GM18907 (cell line): Measurements from ENCODE around the gene ZFP91.
"Not testable (repeated sequence)": the region's sequence is repeated elsewhere in the genome, so short reads cannot be mapped to it uniquely, and the experiment has no call there.

Experiments
- ATAC-seq: cut with Tn5 transposase; IDR thresholded peaks from one replicate; pipeline ENCODE4 v1.9.1; 2021; ENCODE audit warnings: mild to moderate bottlenecking, moderate library complexity; ENCODE audit not compliant: unreplicated experiment

The ZFP91 gene, protein sequence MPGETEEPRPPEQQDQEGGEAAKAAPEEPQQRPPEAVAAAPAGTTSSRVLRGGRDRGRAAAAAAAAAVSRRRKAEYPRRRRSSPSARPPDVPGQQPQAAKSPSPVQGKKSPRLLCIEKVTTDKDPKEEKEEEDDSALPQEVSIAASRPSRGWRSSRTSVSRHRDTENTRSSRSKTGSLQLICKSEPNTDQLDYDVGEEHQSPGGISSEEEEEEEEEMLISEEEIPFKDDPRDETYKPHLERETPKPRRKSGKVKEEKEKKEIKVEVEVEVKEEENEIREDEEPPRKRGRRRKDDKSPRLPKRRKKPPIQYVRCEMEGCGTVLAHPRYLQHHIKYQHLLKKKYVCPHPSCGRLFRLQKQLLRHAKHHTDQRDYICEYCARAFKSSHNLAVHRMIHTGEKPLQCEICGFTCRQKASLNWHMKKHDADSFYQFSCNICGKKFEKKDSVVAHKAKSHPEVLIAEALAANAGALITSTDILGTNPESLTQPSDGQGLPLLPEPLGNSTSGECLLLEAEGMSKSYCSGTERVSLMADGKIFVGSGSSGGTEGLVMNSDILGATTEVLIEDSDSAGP

DNA sequence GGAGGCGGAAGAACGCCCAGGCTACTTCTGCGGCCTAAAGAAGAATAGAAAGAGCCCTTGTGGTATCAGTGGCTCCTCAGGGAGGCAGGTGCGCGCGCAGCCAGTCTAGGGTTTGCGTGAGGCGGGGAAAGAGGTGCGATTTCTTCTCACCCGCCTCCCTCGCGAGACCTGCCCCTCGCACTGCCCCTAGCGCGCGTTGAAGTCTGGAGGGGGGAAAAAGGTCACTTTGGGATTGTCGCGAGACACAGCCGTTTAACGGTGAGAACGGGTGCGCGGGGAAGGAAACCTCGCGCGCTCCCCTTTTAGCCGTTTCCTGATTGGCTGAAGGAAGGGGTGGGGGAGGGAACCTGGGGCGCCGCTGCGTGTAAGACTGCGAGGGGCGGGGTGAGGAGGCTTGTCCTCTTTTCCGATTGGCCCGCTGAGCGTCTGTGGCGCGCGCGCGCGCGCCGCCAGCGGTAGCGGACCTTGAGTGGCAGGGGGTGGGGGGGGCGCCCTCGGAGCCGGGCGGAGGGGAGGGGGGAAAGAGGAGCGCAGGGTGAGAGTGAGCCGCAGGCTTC, at the start of gene ZFP91:
ZFP91 (plus strand) TSS at position 429 of the 557 bp plus-strand sequence. CDS start 219 bp downstream, outside the sequence.
- ATAC-seq, result peak; percentile 37

DNA sequence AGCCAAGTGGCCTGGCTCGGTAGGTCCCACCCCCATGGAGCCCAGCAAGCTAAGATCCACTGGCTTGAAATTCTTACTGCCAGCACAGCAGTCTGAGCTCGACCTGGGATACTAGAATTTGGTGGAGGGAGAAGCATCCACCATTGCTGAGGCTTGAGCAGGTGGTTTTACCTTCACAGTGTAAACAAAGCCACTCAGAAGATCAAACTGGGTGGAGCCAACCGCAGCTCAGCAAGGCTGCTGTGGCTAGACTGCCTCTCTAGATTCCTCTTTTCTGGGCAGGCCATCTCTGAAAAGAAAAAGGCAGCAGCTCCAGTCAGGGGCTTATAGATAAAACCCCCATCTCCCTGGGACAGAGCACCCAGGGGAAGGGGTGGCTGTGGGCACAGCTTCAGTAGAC, 48.6 kb upstream of the ZFP91 start:
- ATAC-seq, result no peak

DNA sequence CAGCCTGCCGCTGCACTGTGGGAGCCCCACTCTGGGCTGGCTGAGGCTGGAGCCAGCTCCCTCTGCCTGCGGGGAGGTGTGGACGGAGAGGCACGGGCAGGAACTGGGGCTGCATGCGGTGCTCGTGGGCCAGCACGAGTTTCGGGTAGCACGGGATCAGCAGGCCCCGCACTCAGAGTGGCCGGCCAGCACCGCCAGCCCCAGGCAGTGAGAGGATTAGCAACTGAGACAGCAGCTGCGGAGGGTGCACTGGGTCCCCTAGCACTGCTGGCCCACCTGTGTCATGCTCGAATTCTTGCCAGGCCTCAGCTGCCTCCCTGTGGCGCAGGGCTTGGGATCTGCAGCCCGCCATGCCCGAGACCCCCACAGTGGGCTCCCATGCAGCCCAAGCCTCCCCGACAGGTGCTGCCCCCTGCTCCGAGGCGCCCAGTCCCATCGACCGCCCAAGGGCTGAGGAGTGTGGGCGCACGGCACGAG, 47.0 kb upstream of the ZFP91 start:
- no peak for ATAC-seq

DNA sequence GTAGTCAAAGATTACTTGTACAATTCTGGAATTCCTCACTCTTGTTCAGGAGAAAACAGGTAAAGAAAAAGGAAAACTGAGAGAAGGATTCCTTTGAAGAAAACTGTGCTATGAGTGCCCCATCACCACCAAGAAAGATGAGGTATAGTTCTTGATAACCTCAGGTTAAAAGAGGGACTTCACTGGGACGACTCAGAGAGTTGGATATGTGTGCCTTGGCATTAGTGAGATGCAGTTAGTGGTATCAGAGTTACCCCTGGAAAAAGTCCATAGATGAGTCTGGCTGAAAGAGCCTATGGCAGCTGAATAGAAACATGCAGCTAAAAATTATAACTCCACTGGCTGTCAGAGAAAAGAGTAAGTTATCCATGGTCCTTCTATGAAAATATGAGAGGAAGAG, 32.0 kb upstream of the ZFP91 start:
- no peak for ATAC-seq

DNA sequence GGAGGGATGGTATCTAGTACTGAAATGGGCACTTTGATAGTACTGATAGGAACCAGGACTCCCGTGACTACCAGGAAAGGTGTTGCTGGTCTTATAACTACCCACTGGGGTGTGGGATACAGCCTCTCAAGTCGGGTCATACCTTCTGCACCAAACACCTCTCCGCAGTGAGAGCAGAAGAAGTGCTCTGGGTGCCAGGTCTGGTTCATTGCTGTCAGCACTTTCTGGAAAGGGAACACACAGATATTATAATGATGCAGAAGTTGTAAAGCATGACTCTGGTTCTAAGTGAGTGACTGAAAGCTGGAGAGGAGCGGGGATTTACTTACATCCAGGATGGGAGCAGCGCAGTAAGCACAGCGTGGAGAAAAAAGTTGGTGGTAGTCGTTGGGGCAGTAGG, 29.2 kb upstream of the ZFP91 start:
- ATAC-seq, result no peak

DNA sequence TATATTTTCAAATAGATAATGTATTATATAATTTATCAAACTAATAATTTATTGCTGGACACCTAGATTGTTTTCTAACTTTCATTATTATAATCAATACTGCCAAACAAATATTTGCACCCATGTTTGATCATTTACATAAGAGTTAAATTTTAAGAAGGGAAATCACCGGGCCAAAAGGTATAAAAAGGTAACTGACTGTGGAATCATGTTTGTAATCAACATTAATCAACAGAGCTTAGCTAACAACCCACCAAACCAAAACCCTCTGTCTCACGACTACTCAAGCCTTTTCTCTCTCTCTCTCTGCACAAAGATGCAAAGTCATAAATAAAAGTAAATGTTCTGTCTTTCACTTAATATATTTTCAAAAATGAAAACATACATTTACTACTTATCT, 18.0 kb upstream of the ZFP91 start:
- ATAC-seq, result no peak

DNA sequence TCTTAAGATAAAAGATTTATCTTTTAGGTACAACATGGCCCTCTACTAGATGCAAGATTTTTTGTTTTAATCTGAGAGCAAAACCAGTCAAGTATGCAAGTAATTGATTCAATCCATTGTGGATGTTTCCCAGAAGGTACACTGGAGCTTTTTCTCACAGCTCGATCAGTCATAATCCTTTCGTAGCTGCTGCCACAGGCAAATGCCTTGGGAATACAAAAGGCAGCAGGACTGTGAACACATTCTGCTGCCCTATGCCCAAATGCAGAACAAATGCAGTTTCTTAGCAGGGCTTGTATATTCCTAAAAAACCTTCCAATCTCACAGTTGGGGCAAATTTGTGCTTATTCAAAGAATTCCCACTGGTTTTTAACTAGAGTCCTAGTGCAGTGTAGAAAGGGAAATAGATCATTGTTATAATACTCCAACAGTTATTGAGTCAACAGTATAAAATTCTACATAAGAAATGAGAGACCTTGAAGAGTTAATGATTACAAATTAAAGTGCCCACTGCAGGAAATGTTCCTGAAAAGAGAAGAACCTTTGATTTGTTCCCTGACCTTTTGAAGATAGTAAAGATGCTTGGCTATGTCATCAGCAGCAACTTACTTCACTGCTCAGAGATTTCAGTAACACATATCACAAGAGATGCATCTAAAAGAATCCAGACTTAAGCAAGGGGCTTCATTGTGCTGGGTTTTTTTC, 17.3 kb upstream of the ZFP91 start:
- ATAC-seq, result no peak

DNA sequence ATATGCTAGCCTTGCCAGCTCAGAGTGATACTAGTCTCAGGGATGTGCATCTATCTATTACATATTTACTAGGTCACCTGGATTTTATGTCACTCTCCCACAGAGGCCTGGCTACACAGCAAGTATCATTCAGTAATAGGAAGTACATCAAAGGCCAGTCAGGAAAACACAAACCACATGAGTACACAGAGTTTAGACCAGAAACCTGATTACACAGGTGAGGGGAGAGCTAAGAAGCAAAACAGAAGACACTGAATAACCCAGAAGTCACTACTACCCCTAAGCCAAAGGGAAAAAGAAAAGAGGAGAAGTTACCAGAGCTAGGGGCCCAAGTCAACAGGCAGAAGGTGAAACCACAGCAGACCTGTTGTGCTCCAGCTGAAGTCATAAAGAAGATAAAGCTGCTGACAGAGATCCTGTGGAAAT, 16.5 kb upstream of the ZFP91 start:
- ATAC-seq, result peak; percentile 93

DNA sequence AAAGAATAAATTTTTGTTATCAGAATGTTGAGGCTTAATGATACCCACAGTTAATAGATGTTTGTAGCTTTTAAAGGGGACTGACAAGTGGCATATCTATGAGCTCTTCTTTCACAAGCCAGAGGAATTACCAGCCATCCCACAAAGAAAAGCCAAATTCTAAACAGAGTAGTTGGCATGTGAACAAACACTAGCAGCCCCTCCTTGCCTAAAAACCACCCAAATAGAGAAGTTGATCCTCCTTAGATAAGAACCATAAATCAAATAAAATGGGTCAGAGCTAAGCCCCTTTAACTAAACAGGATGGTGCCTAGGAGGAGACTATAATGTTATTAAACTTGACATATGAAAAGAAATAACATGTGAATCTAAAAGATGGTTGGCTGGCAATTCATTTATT, 14.6 kb upstream of the ZFP91 start:
- no peak for ATAC-seq

DNA sequence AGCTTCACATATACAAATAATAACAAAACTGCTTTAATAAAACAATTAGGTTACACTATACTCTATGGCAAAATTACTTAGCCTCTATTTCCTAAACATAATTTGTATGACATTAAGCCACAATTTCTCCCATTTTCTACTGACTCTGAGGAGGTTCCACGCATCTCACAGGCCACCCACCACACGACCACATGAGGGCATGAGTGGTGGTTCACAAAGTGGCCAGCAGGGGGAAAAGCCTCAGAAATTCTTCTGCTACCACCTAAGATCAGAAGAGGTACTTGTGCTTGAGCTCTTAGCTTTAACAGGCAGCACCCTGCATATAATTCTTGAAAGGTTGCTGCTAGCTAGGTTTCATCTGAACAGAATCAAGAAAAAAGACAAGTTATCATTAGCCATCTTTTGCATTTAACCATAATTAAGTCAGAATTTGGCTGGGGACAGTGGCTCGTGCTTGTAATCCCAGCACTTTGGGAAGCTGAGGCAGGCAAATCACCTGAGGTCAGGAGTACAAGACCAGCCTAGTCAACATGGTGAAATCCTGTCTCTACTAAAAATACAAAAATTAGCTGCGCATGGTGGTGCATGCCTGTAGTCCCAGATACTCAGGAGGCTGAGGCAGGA, 10.9 kb upstream of the ZFP91 start:
- peak; percentile 90 for ATAC-seq

DNA sequence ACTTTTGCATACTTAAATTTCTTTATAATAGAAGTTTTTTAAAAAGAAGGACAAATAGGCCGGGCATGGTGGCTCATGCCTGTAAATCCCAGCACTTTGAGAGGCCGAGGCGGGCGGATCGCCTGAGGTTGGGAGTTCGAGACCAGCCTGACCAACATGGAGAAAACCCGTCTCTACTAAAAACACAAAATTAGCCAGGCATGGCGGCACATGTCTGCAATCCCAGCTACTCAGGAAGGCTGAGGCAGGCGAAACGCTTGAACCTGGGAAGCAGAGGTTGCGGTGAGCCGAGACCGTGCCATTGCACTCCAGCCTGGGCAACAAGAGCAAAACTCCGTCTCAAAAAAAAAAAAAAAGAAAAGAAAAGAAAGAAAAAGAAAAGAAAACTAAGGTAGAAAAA, 6.0 kb upstream of the ZFP91 start:
- not testable (repeated sequence) for ATAC-seq

DNA sequence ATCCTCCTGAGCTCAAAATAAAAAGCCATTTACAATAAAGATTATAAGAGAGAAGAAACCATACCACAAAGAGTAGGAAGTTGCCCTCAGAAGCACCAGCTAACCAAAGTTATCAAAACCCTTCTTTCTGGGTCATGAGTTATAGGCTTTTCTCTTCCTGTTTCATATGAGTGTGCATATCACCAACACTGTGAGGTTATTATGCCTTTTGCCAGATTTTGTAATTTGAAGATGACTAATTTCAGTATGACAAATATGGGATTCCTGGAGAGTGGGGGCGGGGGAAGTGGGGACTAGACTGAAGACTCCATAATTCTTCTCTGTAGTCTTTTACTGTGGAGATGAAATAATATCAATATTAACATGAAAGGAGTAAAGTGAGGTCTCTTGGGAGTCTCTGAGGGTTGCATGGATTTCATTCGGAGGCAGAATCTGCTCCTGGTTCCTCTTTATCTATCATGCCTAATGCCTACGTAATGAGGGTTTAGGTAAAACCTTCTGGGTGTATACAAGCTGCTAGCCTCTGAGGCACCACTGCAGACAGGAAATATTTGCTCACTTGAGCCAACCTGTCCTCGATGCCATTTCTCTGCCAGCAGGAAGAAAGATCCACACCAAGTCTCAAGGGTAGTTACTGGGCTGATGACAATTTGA, 5.3 kb upstream of the ZFP91 start:
- ATAC-seq, result peak; percentile 26

DNA sequence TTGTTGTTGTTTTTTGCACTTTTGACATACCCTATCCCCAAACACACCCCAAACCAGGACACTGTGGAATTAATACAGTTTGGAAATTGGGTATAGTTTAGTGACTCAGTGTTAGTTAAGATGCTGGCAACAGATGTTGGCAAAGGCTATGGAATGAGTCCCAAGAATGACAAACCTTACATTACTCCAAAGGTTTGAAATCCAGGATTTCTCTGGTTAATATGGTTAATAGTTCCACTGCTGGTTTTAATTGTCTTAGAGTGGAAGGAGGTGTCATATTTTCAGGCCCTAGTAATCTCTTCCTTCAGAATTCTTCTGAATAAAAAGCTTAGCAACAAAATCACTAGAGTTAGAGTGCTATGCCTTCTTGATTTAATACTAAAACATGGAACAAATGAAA, 4.0 kb upstream of the ZFP91 start:
- no peak for ATAC-seq

DNA sequence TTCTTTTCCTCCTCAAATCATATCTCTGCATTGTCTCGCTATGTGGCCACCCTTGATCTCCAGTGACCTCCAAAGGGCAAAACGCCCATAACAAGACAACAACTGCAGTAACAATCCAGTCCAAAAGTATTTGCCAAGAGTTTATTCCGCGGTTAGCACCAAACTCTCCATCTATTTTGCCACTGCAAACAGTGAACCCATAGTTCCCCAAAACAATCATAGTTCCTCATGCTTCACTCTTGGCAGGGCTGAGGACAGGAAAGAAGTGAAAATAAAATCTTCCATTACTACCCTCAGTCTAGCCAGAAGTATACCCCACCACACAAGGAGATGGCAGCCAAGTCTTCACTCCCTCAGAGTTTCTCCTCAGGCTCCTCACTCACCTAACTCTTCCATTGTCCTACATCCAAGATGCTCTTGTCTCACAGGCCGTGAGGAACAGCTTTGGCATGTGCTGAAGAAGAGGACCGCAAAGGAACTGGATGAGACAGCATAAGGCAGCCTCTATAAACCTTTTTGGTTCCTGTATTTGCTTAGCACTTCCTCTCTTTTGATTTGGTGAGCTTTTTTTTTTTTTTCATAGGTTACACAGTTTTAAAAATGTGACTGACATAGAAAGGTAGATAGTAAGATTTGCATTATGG, 3.4 kb upstream of the ZFP91 start, which contains the start of gene LPXN:
LPXN (minus strand) TSS at position 480 of the 644 bp plus-strand sequence; CDS start at position 396, 84 bp downstream.
- no peak for ATAC-seq

DNA sequence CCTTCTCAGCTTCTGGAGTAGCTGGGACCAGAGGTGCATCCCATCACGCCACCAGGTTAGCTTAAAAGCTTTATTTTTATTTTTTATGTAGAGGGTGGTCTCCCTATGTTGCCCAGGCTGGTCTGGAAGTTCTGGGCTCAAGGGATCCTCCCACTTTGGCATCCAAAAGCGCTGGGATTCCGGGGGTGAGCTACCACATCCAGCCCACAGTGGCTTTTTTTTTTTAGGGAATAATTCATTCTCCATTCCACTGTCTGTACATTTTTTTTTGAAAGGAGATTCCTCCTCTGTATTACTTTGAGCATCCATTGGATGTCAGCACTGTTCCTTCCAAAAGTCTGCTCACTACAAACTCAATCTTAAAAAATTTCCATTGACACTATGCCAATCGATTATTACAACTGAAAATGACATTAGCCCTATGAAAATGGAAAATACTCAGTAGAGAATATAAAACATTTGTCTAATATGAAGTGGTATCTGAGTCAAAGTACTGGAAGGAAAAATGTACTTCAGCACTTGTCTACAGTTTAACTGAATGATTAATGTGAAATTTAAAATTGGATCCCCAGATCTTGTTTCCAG, 1.9 kb upstream of the ZFP91 start:
- no peak for ATAC-seq

DNA sequence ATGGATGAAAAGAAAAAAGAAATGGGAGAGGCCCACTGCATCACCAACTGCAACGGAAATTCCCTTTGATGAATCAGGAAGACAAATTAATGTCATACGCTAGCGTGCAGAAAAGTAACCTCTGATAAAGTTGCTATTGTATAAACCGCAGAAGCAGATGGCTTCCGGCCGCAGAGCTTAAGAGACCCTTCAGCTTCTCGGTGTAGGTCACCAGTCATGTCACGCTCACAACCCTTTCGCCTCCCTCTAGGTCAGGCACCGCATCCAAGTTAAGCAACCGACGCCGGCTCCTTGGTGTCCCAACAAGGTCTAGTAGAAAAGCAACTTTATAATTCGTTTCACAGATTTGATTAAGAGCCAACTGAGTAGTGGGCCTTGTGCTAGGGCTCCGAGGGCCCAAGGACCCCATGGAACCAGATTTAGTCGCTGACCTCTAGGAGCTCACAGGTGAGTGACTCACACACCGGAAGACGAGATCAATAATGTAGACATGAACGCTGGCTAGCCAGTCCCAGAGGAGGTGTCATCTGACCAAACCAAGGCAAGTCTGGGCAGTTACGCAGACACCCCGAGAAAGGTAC, 1.2 kb upstream of the ZFP91 start:
- peak; percentile 63 for ATAC-seq

DNA sequence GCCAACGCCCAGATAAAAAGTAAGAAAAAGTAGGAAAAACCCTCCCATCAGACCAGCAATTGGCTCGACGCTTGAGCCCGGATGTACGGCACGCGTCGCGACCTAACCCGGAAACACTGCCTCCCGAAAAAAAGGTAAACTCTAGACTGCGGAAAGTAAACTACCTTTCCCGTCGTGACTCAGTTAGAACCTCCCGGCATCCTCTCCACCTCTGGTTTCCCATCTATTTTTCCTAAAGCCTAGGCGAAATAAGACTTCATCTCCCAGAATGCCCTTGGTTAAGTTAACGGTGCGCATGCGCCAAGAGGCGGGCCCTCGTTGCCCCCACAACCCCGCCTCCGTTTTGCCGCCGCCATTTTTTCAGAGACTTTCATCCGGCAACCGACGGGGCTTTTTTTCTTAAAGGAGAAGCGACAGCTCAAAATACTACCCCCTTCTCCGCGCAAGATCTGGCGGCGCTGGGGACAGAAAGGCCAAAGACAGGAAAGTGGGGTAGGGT, 678 bp upstream of the ZFP91 start:
- no peak for ATAC-seq

DNA sequence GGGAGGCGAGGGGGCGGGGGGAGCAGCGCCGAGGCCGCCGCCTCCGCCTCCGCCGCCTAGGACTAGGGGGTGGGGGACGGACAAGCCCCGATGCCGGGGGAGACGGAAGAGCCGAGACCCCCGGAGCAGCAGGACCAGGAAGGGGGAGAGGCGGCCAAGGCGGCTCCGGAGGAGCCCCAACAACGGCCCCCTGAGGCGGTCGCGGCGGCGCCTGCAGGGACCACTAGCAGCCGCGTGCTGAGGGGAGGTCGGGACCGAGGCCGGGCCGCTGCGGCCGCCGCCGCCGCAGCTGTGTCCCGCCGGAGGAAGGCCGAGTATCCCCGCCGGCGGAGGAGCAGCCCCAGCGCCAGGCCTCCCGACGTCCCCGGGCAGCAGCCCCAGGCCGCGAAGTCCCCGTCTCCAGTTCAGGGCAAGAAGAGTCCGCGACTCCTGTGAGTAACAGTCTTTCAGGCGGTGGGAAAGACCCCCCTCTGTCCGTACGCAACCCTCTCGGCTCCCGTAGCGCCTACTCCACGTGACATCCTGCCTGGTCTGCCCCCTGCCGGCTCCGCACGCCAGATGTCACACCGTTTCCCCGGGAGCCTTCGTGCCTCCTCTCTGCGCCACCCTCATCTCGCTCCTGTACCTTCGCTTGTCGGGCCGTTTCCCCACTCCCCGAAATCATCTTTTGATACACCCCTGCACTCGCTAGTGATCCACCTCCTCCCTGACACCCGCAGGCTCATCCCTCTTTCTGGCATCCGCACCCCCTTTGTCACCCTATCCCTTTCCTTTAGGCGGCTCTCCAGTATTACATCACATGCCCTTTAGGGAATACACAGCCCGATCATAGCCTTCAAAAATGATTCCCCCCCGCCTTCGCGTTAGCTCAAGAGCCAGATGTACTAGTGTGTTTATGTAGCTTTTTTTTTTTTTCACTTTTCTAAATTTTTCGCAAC, 598 bp downstream of the ZFP91 start:
- ATAC-seq, result peak; percentile 54
